Mucosa of descending colon (tissue), 3 donors: ENCODE measurements around the gene VCAN. TPM values are rescaled to one million over a fixed set of nuclear protein-coding genes. Genes with fewer than 3 reads are reported as not detected.

Experiments used
- ATAC-seq: fragments of 200-7000 bp; cut with Tn5 transposase; one replicate; pipeline ENCODE4 v1.9.1; 2020; ENCODE audit warnings: mild to moderate bottlenecking, moderate library complexity
- DNase-seq, 3 donors: peaks; one replicate each; pipeline ENCODE4 v3.0.0-alpha.2; 2020
- H3K36me3 ChIP-seq: fragments of 200-600 bp; one replicate; pipeline ENCODE4 v1.8.0; 2021; ENCODE audit warnings: low read depth, mild to moderate bottlenecking
- H3K4me1 ChIP-seq: fragments of 200-600 bp; one replicate; pipeline ENCODE4 v1.8.0; 2021; ENCODE audit warnings: low read depth, mild to moderate bottlenecking
- H3K4me3 ChIP-seq: fragments of 200-600 bp; one replicate; pipeline ENCODE4 v1.8.0; 2021; ENCODE audit warnings: mild to moderate bottlenecking
- H3K9me3 ChIP-seq: fragments of 200-600 bp; one replicate; pipeline ENCODE4 v1.8.0; 2021; ENCODE audit warnings: mild to moderate bottlenecking
- CTCF ChIP-seq: fragments of 200-600 bp; IDR thresholded peaks from one replicate; pipeline ENCODE4 v1.8.0; 2022; ENCODE audit warnings: antibody characterized with exemption, mild to moderate bottlenecking
- intact Hi-C, 2 donors: fragments of 100-400 bp; cut with DNase I in 1 of 2; cut with micrococcal nuclease in 1 of 2; formaldehyde crosslinking; loops; one replicate each; pipeline versions ENCODE4 v1.11.0 to v1.11.1; 2022; cut with DNase I, micrococcal nuclease
- total RNA-seq, 3 donors: library from RNA; stranded (reverse); fragmentation: NEBNext Ultra II Directional in 2 of 3; extraction: Animal tissue kit (Norgen Biotek cat#: 25700) in 2 of 3; gene quantifications; one replicate each; pipeline versions ENCODE4 v1.2.1 to v1.2.4, GENCODE V29; 2021 to 2023
- donor health status: DM: no; HTN: no; CAD: no; lungs with moderate emphysema.
- donor health status: DM: no; HTN: no; CAD: no.
- donor health status: DM: no; HTN: yes; CAD: no.

The VCAN gene
- total RNA-seq, 3 donors from 2014 or later: 8.8 to 36.0 (median 20.5) TPM

- Histone ChIP-seq H3K36me3 (no peaks in the 10 kb centered on the region), H3K9me3 (peaks cover 16% of the 10 kb centered on the region), H3K4me3 (no peak overlapping the region), H3K4me1 (no peaks in the 10 kb centered on the region)
- DNase-seq (no peak), ATAC-seq (no peak)
- intact Hi-C loops: no loop called here
- TF ChIP-seq CTCF: no peak
Measured at GRCh38 chr5:83450183-83450966, 21.2 kb upstream of the VCAN start.

GRCh38 chr5:83450967-83451248 lies 20.6 kb upstream of the VCAN start:
- TF ChIP-seq CTCF: no peak
- intact Hi-C loops: no loop called here
- ATAC-seq (no peak), DNase-seq (no peak)
- Histone ChIP-seq H3K4me1 (no peaks in the 10 kb centered on the region), H3K36me3 (no peaks in the 10 kb centered on the region), H3K9me3 (peaks cover 16% of the 10 kb centered on the region), H3K4me3 (no peak overlapping the region)

GRCh38 chr5:83451955-83452354 lies 19.6 kb upstream of the VCAN start:
- ATAC-seq: no peak
- Histone ChIP-seq H3K9me3 (peaks cover 16% of the 10 kb centered on the region), H3K4me1 (no peaks in the 10 kb centered on the region), H3K4me3 (no peak overlapping the region), H3K36me3 (no peaks in the 10 kb centered on the region)
- no peak for DNase-seq
- TF ChIP-seq CTCF: no peak
- intact Hi-C loops: no loop called here

GRCh38 chr5:83453937-83454336 lies 17.6 kb upstream of the VCAN start:
- TF ChIP-seq CTCF: no peak
- no peak for ATAC-seq
- intact Hi-C loops: no loop called here
- H3K9me3 ChIP-seq: peaks cover 16% of the 10 kb centered on the region
- no peaks in the 10 kb centered on the region for H3K4me1 ChIP-seq
- no peak for DNase-seq
- no peaks in the 10 kb centered on the region for H3K36me3 ChIP-seq
- no peak overlapping the region for H3K4me3 ChIP-seq

GRCh38 chr5:83464261-83464660 lies 7.3 kb upstream of the VCAN start:
- no peak for TF ChIP-seq CTCF
- no peak for ATAC-seq
- H3K36me3 ChIP-seq: no peaks in the 10 kb centered on the region
- intact Hi-C loops: no loop called here
- H3K4me3 ChIP-seq: no peak overlapping the region
- DNase-seq: no peak
- no peaks in the 10 kb centered on the region for H3K9me3 ChIP-seq
- H3K4me1 ChIP-seq: no peaks in the 10 kb centered on the region
